Testis (tissue), 3 donors: ENCODE measurements around the gene RNF207. TPM values are rescaled to one million over a fixed set of nuclear protein-coding genes. Genes with fewer than 3 reads are reported as not detected.

ENCODE experiments used
- DNase-seq: peaks from one replicate; pipeline ENCODE4 v3.0.0-alpha.2; 2019
- H3K27ac ChIP-seq, 2 donors: fragments of 200-600 bp; sonication (generic); one replicate each; pipeline ENCODE4 v1.5.1; 2019
- H3K27me3 ChIP-seq: fragments of 200-600 bp; sonication (generic); one replicate; pipeline ENCODE4 v1.5.1; 2019
- H3K36me3 ChIP-seq: fragments of 200-600 bp; sonication (generic); one replicate; pipeline ENCODE4 v1.5.1; 2017; ENCODE audit warnings: low read depth; ENCODE audit errors: missing control alignments
- H3K4me1 ChIP-seq: fragments of 200-600 bp; sonication (generic); one replicate; pipeline ENCODE4 v1.5.1; 2019
- H3K4me3 ChIP-seq, 2 donors: fragments of 200-600 bp; sonication (generic); one replicate each; pipeline ENCODE4 v1.5.1; 2017 to 2019
- H3K9me3 ChIP-seq: fragments of 200-600 bp; sonication (generic); one replicate; pipeline ENCODE4 v1.5.1; 2017
- CTCF ChIP-seq, 3 experiments: fragments of 450-650 bp in 2 of 3; fragments of 200-600 bp in 1 of 3; sonication (generic) in 1 of 3; IDR thresholded peaks; one replicate each; pipeline ENCODE4 v1.5.1; 2016 to 2019; ENCODE audit warnings: antibody characterized with exemption in 3 of 3, mild to moderate bottlenecking in 2 of 3, moderate library complexity in 1 of 3
- POLR2A ChIP-seq: fragments of 450-650 bp; IDR thresholded peaks from one replicate; pipeline ENCODE4 v1.6.1; 2017; ENCODE audit warnings: antibody characterized with exemption, mild to moderate bottlenecking, moderate library complexity
- WGBS, 2 donors: methylation state at CpG; one replicate each; pipeline ENCODE4 v1.1.5; 2018; 5-methylcytosine and 5-hydroxymethylcytosine counted together
- intact Hi-C: fragments of 100-400 bp; cut with DNase I; formaldehyde crosslinking; loops from one replicate; pipeline ENCODE4 v1.15.1; 2023; ENCODE audit warnings: low total_unique reads
- polyA plus RNA-seq: library from polyadenylated mRNA; stranded (reverse); fragments of 350-450 nt; fragmentation: Illumina TruSeq; extraction: RNeasy Lipid Tissue Mini Kit (QIAGEN cat#74804); gene quantifications from one replicate; pipeline ENCODE4 v1.2.3, GENCODE V29; 2014; ENCODE audit warnings: low read depth, low replicate concordance; ENCODE audit not compliant: insufficient read depth
- total RNA-seq, 2 donors: library from RNA; depleted of rRNA; stranded (reverse); fragments of >200 nt; gene quantifications; one replicate each; pipeline ENCODE4 v1.2.3, GENCODE V29; 2016

Gene RNF207
- total and polyA plus RNA-seq, 3 donors from 2014 or later: 4.8 to 20.1 (median 13.2) TPM

GRCh38 chr1:6165441-6165985 is 40.4 kb upstream of the RNF207 start:
- Histone ChIP-seq H3K36me3 (no peaks in the 10 kb centered on the region), H3K4me3 (no peak overlapping the region), H3K27me3 (no peaks in the 10 kb centered on the region), H3K4me1 (no peaks in the 10 kb centered on the region), H3K27ac (no peak overlapping the region), H3K9me3 (no peaks in the 10 kb centered on the region)
- 82 to 93% methylated on average over 2 to 11 of the region's 12 CpGs for WGBS, 2 donors
- TF ChIP-seq POLR2A: no peak
- TF ChIP-seq CTCF (IDR thresholded peaks at IDR 0.05): no peak
- intact Hi-C loops: no loop called here
- no peak for DNase-seq

- WGBS, 2 donors: 72 to 96% methylated on average over 3 to 8 of the region's 10 CpGs
- Histone ChIP-seq H3K36me3 (no peaks in the 10 kb centered on the region), H3K27ac (no peak overlapping the region), H3K9me3 (no peaks in the 10 kb centered on the region), H3K27me3 (no peaks in the 10 kb centered on the region), H3K4me3 (no peak overlapping the region), H3K4me1 (no peaks in the 10 kb centered on the region)
- no peak for DNase-seq
- intact Hi-C loops: no loop called here
- TF ChIP-seq POLR2A: no peak
- TF ChIP-seq CTCF (IDR thresholded peaks at IDR 0.05): no peak
Measured at GRCh38 chr1:6166221-6166620, 39.7 kb upstream of the RNF207 start.

- Histone ChIP-seq H3K27me3 (no peaks in the 10 kb centered on the region), H3K36me3 (no peaks in the 10 kb centered on the region), H3K27ac (no peak overlapping the region), H3K4me3 (no peak overlapping the region), H3K9me3 (no peaks in the 10 kb centered on the region), H3K4me1 (no peaks in the 10 kb centered on the region)
- TF ChIP-seq POLR2A (no peak), CTCF (IDR thresholded peaks at IDR 0.05) (no peak)
- no peak for DNase-seq
- intact Hi-C loops: no loop called here
- WGBS, 2 donors: 89 to 93% methylated on average over 13 to 19 of the region's 19 CpGs
Measured at GRCh38 chr1:6166655-6167390, 39.1 kb upstream of the RNF207 start.

GRCh38 chr1:6167391-6168303 is 38.3 kb upstream of the RNF207 start:
- WGBS, 2 donors: 86 to 89% methylated on average over 34 of the region's 34 CpGs
- Histone ChIP-seq H3K4me3 (no peak overlapping the region), H3K27me3 (no peaks in the 10 kb centered on the region), H3K9me3 (no peaks in the 10 kb centered on the region), H3K36me3 (no peaks in the 10 kb centered on the region), H3K4me1 (no peaks in the 10 kb centered on the region), H3K27ac (no peak overlapping the region)
- intact Hi-C loops: no loop called here
- TF ChIP-seq POLR2A (no peak), CTCF (IDR thresholded peaks at IDR 0.05) (no peak)
- no peak for DNase-seq
